HEK293T (cell line): ENCODE measurements around the gene DAPK1.

ENCODE experiments used
- CTBP1 ChIP-seq: fragments of 450-650 bp; IDR thresholded peaks from 2 replicates; pipeline ENCODE4 v1.6.1; 2016; ENCODE audit warnings: borderline replicate concordance
- ELF4 ChIP-seq: fragments of 450-650 bp; IDR thresholded peaks from 2 replicates; pipeline ENCODE4 v1.6.1; 2017; ENCODE audit warnings: antibody characterized with exemption
- FOXA1 ChIP-seq: fragments of 450-650 bp; IDR thresholded peaks from 2 replicates; pipeline ENCODE4 v1.6.1; 2016; ENCODE audit warnings: mild to moderate bottlenecking
- FOXK2 ChIP-seq: fragments of 450-650 bp; IDR thresholded peaks from 2 replicates; pipeline ENCODE4 v1.6.1; 2016; ENCODE audit warnings: mild to moderate bottlenecking
- FOXM1 ChIP-seq: fragments of 450-650 bp; IDR thresholded peaks from 2 replicates; pipeline ENCODE4 v1.6.1; 2017; ENCODE audit warnings: mild to moderate bottlenecking, borderline replicate concordance
- HDGF ChIP-seq: fragments of 450-650 bp; IDR thresholded peaks from 2 replicates; pipeline ENCODE4 v1.6.1; 2017; ENCODE audit warnings: antibody characterized with exemption, borderline replicate concordance
- L3MBTL2 ChIP-seq: fragments of 450-650 bp; conservative IDR thresholded peaks from 2 replicates; pipeline ENCODE4 v1.6.1; 2016; ENCODE audit warnings: mild to moderate bottlenecking
- SP1 ChIP-seq: fragments of 450-650 bp; IDR thresholded peaks from 2 replicates; pipeline ENCODE4 v1.6.1; 2017
- SUZ12 ChIP-seq: fragments of 450-650 bp; IDR thresholded peaks from 2 replicates; pipeline ENCODE4 v1.6.1; 2016; ENCODE audit warnings: mild to moderate bottlenecking
- TARDBP ChIP-seq: fragments of 450-650 bp; IDR thresholded peaks from 2 replicates; pipeline ENCODE4 v1.6.1; 2016
- TF ChIP-seq, protein P1 (sequence below): fragments of 450-650 bp; IDR thresholded peaks from 2 replicates; pipeline ENCODE4 v1.6.1; 2016

DNA sequence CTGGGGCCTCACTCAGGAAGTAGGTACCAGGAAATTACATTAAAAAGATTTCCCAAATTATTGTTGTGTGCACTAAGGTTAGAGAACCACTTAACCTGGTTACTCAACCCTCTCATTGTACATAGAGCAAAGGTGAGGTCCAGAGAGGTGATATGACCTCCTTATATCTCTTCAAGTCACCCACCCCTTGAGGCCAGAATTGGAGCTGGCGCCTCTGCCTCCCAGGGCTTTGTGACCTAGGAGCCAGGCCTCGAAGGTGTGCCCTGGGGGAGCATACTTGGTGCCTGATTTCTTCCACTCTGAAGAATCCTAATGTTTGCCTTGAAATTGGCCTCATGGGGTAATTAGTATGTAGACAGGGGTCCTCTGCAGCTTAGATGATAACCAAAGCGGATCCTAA, 133.2 kb downstream of the DAPK1 start:
- TF ChIP-seq, protein P1, sequence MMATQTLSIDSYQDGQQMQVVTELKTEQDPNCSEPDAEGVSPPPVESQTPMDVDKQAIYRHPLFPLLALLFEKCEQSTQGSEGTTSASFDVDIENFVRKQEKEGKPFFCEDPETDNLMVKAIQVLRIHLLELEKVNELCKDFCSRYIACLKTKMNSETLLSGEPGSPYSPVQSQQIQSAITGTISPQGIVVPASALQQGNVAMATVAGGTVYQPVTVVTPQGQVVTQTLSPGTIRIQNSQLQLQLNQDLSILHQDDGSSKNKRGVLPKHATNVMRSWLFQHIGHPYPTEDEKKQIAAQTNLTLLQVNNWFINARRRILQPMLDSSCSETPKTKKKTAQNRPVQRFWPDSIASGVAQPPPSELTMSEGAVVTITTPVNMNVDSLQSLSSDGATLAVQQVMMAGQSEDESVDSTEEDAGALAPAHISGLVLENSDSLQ: no peak
- TF ChIP-seq FOXM1: no peak
- TF ChIP-seq SP1: no peak
- TF ChIP-seq L3MBTL2: no peak
- TF ChIP-seq FOXA1: no peak
- no peak for TF ChIP-seq TARDBP
- no peak for TF ChIP-seq ELF4
- no peak for TF ChIP-seq SUZ12
- no peak for TF ChIP-seq HDGF
- TF ChIP-seq FOXK2: no peak
- no peak for TF ChIP-seq CTBP1
